Measurements from ENCODE around the gene TNFAIP1.
A peak's percentile ranks its signal among the peaks of the same experiment; 100 is the strongest.
"Not testable (repeated sequence)": the region's sequence is repeated elsewhere in the genome, so short reads cannot be mapped to it uniquely, and the experiment has no call there.

The TNFAIP1 gene

GRCh38 chr17:28335201-28335958 lies at the start of gene TNFAIP1, which contains the start of gene IFT20:
Gene TNFAIP1 (plus strand): TSS chr17:28335761. CDS start chr17:28339522, 3,761 bp downstream.
Gene IFT20 (minus strand): TSS chr17:28335472. CDS start chr17:28331985, 3,487 bp downstream.
- peak; percentile 100 for DNase-seq (ENCODE audit: low spot score)

- DNase-seq (ENCODE audit: low spot score), result no peak
Measured at GRCh38 chr17:28285965-28286364, 49.6 kb upstream of the TNFAIP1 start.

- no peak for DNase-seq (ENCODE audit: low spot score)
Measured at GRCh38 chr17:28290703-28291102, 44.9 kb upstream of the TNFAIP1 start.

- DNase-seq (ENCODE audit: low spot score), result no peak
Measured at GRCh38 chr17:28291780-28292330, 43.7 kb upstream of the TNFAIP1 start.

- DNase-seq (ENCODE audit: low spot score), result not testable (repeated sequence)
Measured at GRCh38 chr17:28292878-28293277, 42.7 kb upstream of the TNFAIP1 start.

- DNase-seq (ENCODE audit: low spot score), result no peak
Measured at GRCh38 chr17:28293994-28294393, 41.6 kb upstream of the TNFAIP1 start.

GRCh38 chr17:28295677-28296578 lies 39.6 kb upstream of the TNFAIP1 start:
- DNase-seq (ENCODE audit: low spot score), result peak; percentile 10

GRCh38 chr17:28298449-28298848 lies 37.1 kb upstream of the TNFAIP1 start:
- DNase-seq (ENCODE audit: low spot score), result no peak

- no peak for DNase-seq (ENCODE audit: low spot score)
Measured at GRCh38 chr17:28306954-28307401, 28.6 kb upstream of the TNFAIP1 start.

GRCh38 chr17:28313841-28314240 lies 21.7 kb upstream of the TNFAIP1 start:
- no peak for DNase-seq (ENCODE audit: low spot score)

GRCh38 chr17:28315846-28316705 lies 19.5 kb upstream of the TNFAIP1 start:
- DNase-seq (ENCODE audit: low spot score), result no peak

- DNase-seq (ENCODE audit: low spot score), result no peak
Measured at GRCh38 chr17:28317099-28317965, 18.2 kb upstream of the TNFAIP1 start.

GRCh38 chr17:28317966-28318758 lies 17.4 kb upstream of the TNFAIP1 start:
- DNase-seq (ENCODE audit: low spot score), result no peak

GRCh38 chr17:28318759-28319597 lies 16.6 kb upstream of the TNFAIP1 start, which contains the start of gene TMEM97:
Gene TMEM97 (plus strand): TSS chr17:28319200. CDS start chr17:28319240, 40 bp downstream.
- peak; percentile 97 for DNase-seq (ENCODE audit: low spot score)

- DNase-seq (ENCODE audit: low spot score), result no peak
Measured at GRCh38 chr17:28319598-28319935, 16.0 kb upstream of the TNFAIP1 start.

- DNase-seq (ENCODE audit: low spot score), result no peak
Measured at GRCh38 chr17:28320215-28321061, 15.1 kb upstream of the TNFAIP1 start.

- DNase-seq (ENCODE audit: low spot score), result no peak
Measured at GRCh38 chr17:28324267-28324745, 11.3 kb upstream of the TNFAIP1 start.

GRCh38 chr17:28324781-28325180 lies 10.8 kb upstream of the TNFAIP1 start:
- DNase-seq (ENCODE audit: low spot score), result no peak
